ENCODE data around the gene CIDEA.

The CIDEA gene

GRCh38 chr18:12262748-12263147, 8.6 kb downstream of the CIDEA start:
- no peak for ATAC-seq
- TF ChIP-seq TCF4 (CRISPR knock-in tag; IDR thresholded peaks at IDR 0.05; ENCODE audit: borderline replicate concordance), result no peak
- TF ChIP-seq OSR1 (CRISPR knock-in tag; IDR thresholded peaks at IDR 0.05), result no peak
- TF ChIP-seq POU6F1 (CRISPR knock-in tag; IDR thresholded peaks at IDR 0.05; ENCODE audit: borderline replicate concordance, low read depth), result no peak
- TF ChIP-seq PPARA (CRISPR knock-in tag; IDR thresholded peaks at IDR 0.05; ENCODE audit: borderline replicate concordance), result no peak
- no peak for TF ChIP-seq PATZ1 (CRISPR knock-in tag; IDR thresholded peaks at IDR 0.05; ENCODE audit: borderline replicate concordance)
- no peak for TF ChIP-seq ZFP3 (CRISPR knock-in tag; IDR thresholded peaks at IDR 0.05)
- TF ChIP-seq ZNF8 (CRISPR knock-in tag; IDR thresholded peaks at IDR 0.05), result no peak
- no peak for TF ChIP-seq RARB (CRISPR knock-in tag; IDR thresholded peaks at IDR 0.05)
- no peak for TF ChIP-seq TOX (CRISPR knock-in tag; IDR thresholded peaks at IDR 0.05; ENCODE audit: borderline replicate concordance)
- no peak for TF ChIP-seq ARNTL (CRISPR knock-in tag; IDR thresholded peaks at IDR 0.05; ENCODE audit: borderline replicate concordance, low read depth)
- TF ChIP-seq ZNF70 (CRISPR knock-in tag; IDR thresholded peaks at IDR 0.05), result no peak
- no peak for TF ChIP-seq SNAI2 (CRISPR knock-in tag; IDR thresholded peaks at IDR 0.05)
- TF ChIP-seq ZC3H10 (CRISPR knock-in tag; IDR thresholded peaks at IDR 0.05), result no peak
- no peak for TF ChIP-seq BACH2 (CRISPR knock-in tag; IDR thresholded peaks at IDR 0.05; ENCODE audit: borderline replicate concordance)
- TF ChIP-seq, protein P1, sequence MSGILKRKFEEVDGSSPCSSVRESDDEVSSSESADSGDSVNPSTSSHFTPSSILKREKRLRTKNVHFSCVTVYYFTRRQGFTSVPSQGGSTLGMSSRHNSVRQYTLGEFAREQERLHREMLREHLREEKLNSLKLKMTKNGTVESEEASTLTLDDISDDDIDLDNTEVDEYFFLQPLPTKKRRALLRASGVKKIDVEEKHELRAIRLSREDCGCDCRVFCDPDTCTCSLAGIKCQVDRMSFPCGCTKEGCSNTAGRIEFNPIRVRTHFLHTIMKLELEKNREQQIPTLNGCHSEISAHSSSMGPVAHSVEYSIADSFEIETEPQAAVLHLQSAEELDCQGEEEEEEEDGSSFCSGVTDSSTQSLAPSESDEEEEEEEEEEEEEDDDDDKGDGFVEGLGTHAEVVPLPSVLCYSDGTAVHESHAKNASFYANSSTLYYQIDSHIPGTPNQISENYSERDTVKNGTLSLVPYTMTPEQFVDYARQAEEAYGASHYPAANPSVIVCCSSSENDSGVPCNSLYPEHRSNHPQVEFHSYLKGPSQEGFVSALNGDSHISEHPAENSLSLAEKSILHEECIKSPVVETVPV (CRISPR knock-in tag; IDR thresholded peaks at IDR 0.05), result no peak
- no peak for TF ChIP-seq ZFP30 (CRISPR knock-in tag; IDR thresholded peaks at IDR 0.05)
- no peak for TF ChIP-seq GLIS3 (CRISPR knock-in tag; IDR thresholded peaks at IDR 0.05)

DNA sequence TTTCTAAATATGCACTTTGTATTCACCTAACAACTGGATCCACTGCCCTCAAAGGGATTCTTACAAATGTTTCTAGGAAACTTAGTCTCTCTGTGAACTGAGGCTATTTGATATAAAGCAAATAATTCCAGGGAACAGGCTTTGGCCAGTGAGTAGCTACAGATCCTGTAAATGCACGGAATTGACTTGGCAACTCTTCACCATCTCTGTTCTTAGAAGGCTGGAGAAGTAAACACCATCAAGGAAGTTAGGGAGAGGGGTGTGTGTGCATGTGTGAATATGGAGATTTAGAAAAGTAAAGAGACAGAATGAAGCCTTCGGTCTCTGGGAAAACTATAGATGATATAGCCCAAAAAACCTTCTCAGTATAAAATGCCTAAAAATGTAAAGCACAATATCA, 10.7 kb downstream of the CIDEA start:
- TF ChIP-seq CREB5 (CRISPR knock-in tag; IDR thresholded peaks at IDR 0.05; ENCODE audit: low read depth), result no peak
- TF ChIP-seq ZFP30 (CRISPR knock-in tag; IDR thresholded peaks at IDR 0.05), result no peak
- TF ChIP-seq PPARA (CRISPR knock-in tag; IDR thresholded peaks at IDR 0.05; ENCODE audit: borderline replicate concordance), result no peak
- TF ChIP-seq ESRRG (CRISPR knock-in tag; IDR thresholded peaks at IDR 0.05), result no peak
- TF ChIP-seq SNAI2 (CRISPR knock-in tag; IDR thresholded peaks at IDR 0.05), result no peak
- TF ChIP-seq GLIS3 (CRISPR knock-in tag; IDR thresholded peaks at IDR 0.05), result no peak
- TF ChIP-seq, protein P1 (CRISPR knock-in tag; IDR thresholded peaks at IDR 0.05), result no peak
- TF ChIP-seq TOX (CRISPR knock-in tag; IDR thresholded peaks at IDR 0.05; ENCODE audit: borderline replicate concordance), result no peak
- no peak for TF ChIP-seq CSDC2 (CRISPR knock-in tag; IDR thresholded peaks at IDR 0.05)
- no peak for TF ChIP-seq ISL1 (CRISPR knock-in tag; IDR thresholded peaks at IDR 0.05)
- no peak for TF ChIP-seq BACH2 (CRISPR knock-in tag; IDR thresholded peaks at IDR 0.05; ENCODE audit: borderline replicate concordance)
- no peak for TF ChIP-seq PATZ1 (CRISPR knock-in tag; IDR thresholded peaks at IDR 0.05; ENCODE audit: borderline replicate concordance)
- no peak for TF ChIP-seq POU6F1 (CRISPR knock-in tag; IDR thresholded peaks at IDR 0.05; ENCODE audit: borderline replicate concordance, low read depth)
- no peak for TF ChIP-seq RARB (CRISPR knock-in tag; IDR thresholded peaks at IDR 0.05)
- no peak for TF ChIP-seq ARNTL (CRISPR knock-in tag; IDR thresholded peaks at IDR 0.05; ENCODE audit: borderline replicate concordance, low read depth)
- no peak for TF ChIP-seq ZNF8 (CRISPR knock-in tag; IDR thresholded peaks at IDR 0.05)
- TF ChIP-seq TCF4 (CRISPR knock-in tag; IDR thresholded peaks at IDR 0.05; ENCODE audit: borderline replicate concordance), result no peak
- TF ChIP-seq ZNF565 (CRISPR knock-in tag; conservative IDR thresholded peaks at IDR 0.05; ENCODE audit: low read depth), result no peak
- no peak for ATAC-seq
